ENCODE results near the gene ZNF496. TPM values are rescaled to one million over a fixed set of nuclear protein-coding genes. Genes with fewer than 3 reads are reported as not detected.
A peak's percentile ranks its signal among the peaks of the same experiment; 100 is the strongest.

ZNF496 gene
- total RNA-seq, 1 donor from 2014 or later: 30.3 TPM

DNA sequence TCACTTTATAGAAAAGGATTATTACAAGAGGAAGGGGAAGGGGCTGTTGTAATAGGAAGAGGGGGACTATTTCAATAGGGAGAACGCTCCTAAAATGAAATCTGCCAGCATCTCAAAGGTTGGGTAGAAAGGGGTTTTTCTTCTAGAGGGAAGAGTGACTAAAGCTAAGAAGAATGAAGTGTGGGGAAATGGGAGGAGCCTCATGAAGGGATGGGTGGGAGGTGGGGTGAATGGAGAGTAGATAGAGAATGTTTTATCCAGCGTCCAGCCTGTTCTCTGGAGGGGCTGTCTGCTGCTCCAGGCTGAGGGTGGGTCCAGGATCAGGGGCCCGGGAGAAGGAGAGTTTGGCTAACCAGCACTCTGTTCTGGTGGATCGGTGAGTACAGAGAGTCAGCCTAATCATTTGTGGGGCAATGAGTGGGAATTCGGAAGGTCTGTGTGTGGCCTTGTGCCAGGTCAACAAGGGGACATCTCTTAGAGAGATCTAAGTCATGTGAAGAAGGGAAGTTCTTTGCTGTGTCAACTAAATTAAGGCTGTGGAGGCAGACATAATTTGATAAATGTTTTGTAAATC lies 50.6 kb downstream of the ZNF496 start:
- peaks cover 12% of the 10 kb centered on the region for H3K4me1 Mint-ChIP-seq (ENCODE audit: low read depth, unreplicated experiment)
- H3K27ac ChIP-seq (ENCODE audit: low read depth, low read length): no peak overlapping the region
- no peak for DNase-seq (ENCODE audit: low read depth)
- no peak overlapping the region for H2AFZ ChIP-seq (ENCODE audit: low read depth, low read length)
- H3K27me3 ChIP-seq (ENCODE audit: insufficient read depth, low read length): no peaks in the 10 kb centered on the region
- no peak for TF ChIP-seq EZH2 (IDR thresholded peaks at IDR 0.05; ENCODE audit: insufficient read depth, low read length)
- TF ChIP-seq, protein P1, sequence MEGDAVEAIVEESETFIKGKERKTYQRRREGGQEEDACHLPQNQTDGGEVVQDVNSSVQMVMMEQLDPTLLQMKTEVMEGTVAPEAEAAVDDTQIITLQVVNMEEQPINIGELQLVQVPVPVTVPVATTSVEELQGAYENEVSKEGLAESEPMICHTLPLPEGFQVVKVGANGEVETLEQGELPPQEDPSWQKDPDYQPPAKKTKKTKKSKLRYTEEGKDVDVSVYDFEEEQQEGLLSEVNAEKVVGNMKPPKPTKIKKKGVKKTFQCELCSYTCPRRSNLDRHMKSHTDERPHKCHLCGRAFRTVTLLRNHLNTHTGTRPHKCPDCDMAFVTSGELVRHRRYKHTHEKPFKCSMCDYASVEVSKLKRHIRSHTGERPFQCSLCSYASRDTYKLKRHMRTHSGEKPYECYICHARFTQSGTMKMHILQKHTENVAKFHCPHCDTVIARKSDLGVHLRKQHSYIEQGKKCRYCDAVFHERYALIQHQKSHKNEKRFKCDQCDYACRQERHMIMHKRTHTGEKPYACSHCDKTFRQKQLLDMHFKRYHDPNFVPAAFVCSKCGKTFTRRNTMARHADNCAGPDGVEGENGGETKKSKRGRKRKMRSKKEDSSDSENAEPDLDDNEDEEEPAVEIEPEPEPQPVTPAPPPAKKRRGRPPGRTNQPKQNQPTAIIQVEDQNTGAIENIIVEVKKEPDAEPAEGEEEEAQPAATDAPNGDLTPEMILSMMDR (IDR thresholded peaks at IDR 0.05; ENCODE audit: insufficient read depth, low read depth, low read length): no peak
- H3K4me3 Mint-ChIP-seq (ENCODE audit: unreplicated experiment): peak overlapping the region; percentile 64
- H3K36me3 Mint-ChIP-seq (ENCODE audit: low read depth, unreplicated experiment): no peaks in the 10 kb centered on the region
- no peak for FAIRE-seq
- no peaks in the 10 kb centered on the region for H3K36me3 ChIP-seq (ENCODE audit: insufficient read depth, low read length)
- H3K27me3 Mint-ChIP-seq (ENCODE audit: low read depth, unreplicated experiment): peaks cover 4% of the 10 kb centered on the region
- no peaks in the 10 kb centered on the region for H4K20me1 ChIP-seq (ENCODE audit: insufficient read depth, low read length)
- no peaks in the 10 kb centered on the region for H3K79me2 ChIP-seq (ENCODE audit: insufficient read depth, low read length)
- H3K9ac ChIP-seq (ENCODE audit: low read length): no peak overlapping the region
- peaks cover 9% of the 10 kb centered on the region for H3K9me3 Mint-ChIP-seq (ENCODE audit: unreplicated experiment)
- no peaks in the 10 kb centered on the region for H3K4me1 ChIP-seq (ENCODE audit: insufficient read depth, low read length)
- H3K4me3 ChIP-seq (ENCODE audit: insufficient read depth, low read depth, low read length): no peak overlapping the region
- H3K27ac Mint-ChIP-seq (ENCODE audit: unreplicated experiment): peak overlapping the region; percentile 81
- H3K9me3 ChIP-seq (ENCODE audit: insufficient read depth, low read depth, low read length): no peaks in the 10 kb centered on the region
- peak overlapping the region; percentile 2 for H3K4me2 ChIP-seq (ENCODE audit: low read length)

DNA sequence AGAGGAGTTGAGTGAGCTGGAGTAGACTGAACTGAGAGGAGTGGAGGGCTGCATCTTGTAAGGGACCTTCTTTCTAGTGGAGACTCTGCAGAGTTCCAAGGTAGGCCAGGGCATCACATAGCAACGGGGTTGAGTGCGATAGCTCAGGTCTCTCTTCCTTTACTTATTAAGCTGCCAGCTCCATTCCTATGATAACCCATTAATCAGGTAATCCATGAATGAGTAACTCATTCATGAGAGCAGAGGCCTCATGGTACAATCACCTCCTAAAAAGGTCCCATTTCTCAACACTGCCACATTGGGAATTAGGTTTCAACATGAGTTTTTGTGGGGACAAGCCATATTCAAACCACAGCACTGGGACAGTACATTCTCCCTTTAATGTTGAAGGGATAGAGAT lies 54.5 kb downstream of the ZNF496 start:
- Mint-ChIP-seq H3K36me3 (ENCODE audit: low read depth, unreplicated experiment) (no peaks in the 10 kb centered on the region), H3K27me3 (ENCODE audit: low read depth, unreplicated experiment) (no peaks in the 10 kb centered on the region), H3K9me3 (ENCODE audit: unreplicated experiment) (peaks cover 2% of the 10 kb centered on the region), H3K27ac (ENCODE audit: unreplicated experiment) (no peak overlapping the region), H3K4me1 (ENCODE audit: low read depth, unreplicated experiment) (peaks cover 12% of the 10 kb centered on the region), H3K4me3 (ENCODE audit: unreplicated experiment) (no peak overlapping the region)
- TF ChIP-seq, protein P1 (IDR thresholded peaks at IDR 0.05; ENCODE audit: insufficient read depth, low read depth, low read length): no peak
- TF ChIP-seq EZH2 (IDR thresholded peaks at IDR 0.05; ENCODE audit: insufficient read depth, low read length): no peak
- H3K36me3 ChIP-seq (ENCODE audit: insufficient read depth, low read length): no peaks in the 10 kb centered on the region
- H3K4me2 ChIP-seq (ENCODE audit: low read length): no peak overlapping the region
- H3K27me3 ChIP-seq (ENCODE audit: insufficient read depth, low read length): no peaks in the 10 kb centered on the region
- H3K4me1 ChIP-seq (ENCODE audit: insufficient read depth, low read length): no peaks in the 10 kb centered on the region
- no peaks in the 10 kb centered on the region for H3K79me2 ChIP-seq (ENCODE audit: insufficient read depth, low read length)
- FAIRE-seq: peak; percentile 17
- no peak overlapping the region for H3K4me3 ChIP-seq (ENCODE audit: insufficient read depth, low read depth, low read length)
- no peak overlapping the region for H2AFZ ChIP-seq (ENCODE audit: low read depth, low read length)
- no peak overlapping the region for H3K27ac ChIP-seq (ENCODE audit: low read depth, low read length)
- H3K9ac ChIP-seq (ENCODE audit: low read length): no peak overlapping the region
- no peaks in the 10 kb centered on the region for H4K20me1 ChIP-seq (ENCODE audit: insufficient read depth, low read length)
- no peaks in the 10 kb centered on the region for H3K9me3 ChIP-seq (ENCODE audit: insufficient read depth, low read depth, low read length)
- DNase-seq (ENCODE audit: low read depth): no peak

- Mint-ChIP-seq H3K9me3 (ENCODE audit: unreplicated experiment) (peaks cover 11% of the 10 kb centered on the region), H3K4me3 (ENCODE audit: unreplicated experiment) (no peak overlapping the region), H3K4me1 (ENCODE audit: low read depth, unreplicated experiment) (no peaks in the 10 kb centered on the region), H3K27me3 (ENCODE audit: low read depth, unreplicated experiment) (no peaks in the 10 kb centered on the region), H3K27ac (ENCODE audit: unreplicated experiment) (no peak overlapping the region), H3K36me3 (ENCODE audit: low read depth, unreplicated experiment) (no peaks in the 10 kb centered on the region)
- Histone ChIP-seq H3K27me3 (ENCODE audit: insufficient read depth, low read length) (no peaks in the 10 kb centered on the region), H2AFZ (ENCODE audit: low read depth, low read length) (no peak overlapping the region), H3K4me3 (ENCODE audit: insufficient read depth, low read depth, low read length) (no peak overlapping the region), H3K4me2 (ENCODE audit: low read length) (no peak overlapping the region), H3K27ac (ENCODE audit: low read depth, low read length) (no peak overlapping the region), H3K4me1 (ENCODE audit: insufficient read depth, low read length) (no peaks in the 10 kb centered on the region), H3K9ac (ENCODE audit: low read length) (no peak overlapping the region), H4K20me1 (ENCODE audit: insufficient read depth, low read length) (no peaks in the 10 kb centered on the region), H3K79me2 (ENCODE audit: insufficient read depth, low read length) (no peaks in the 10 kb centered on the region), H3K9me3 (ENCODE audit: insufficient read depth, low read depth, low read length) (no peaks in the 10 kb centered on the region), H3K36me3 (ENCODE audit: insufficient read depth, low read length) (no peaks in the 10 kb centered on the region)
- TF ChIP-seq, protein P1 (IDR thresholded peaks at IDR 0.05; ENCODE audit: insufficient read depth, low read depth, low read length): no peak
- no peak for TF ChIP-seq EZH2 (IDR thresholded peaks at IDR 0.05; ENCODE audit: insufficient read depth, low read length)
- FAIRE-seq (no peak), DNase-seq (ENCODE audit: low read depth) (no peak)
These were observed 56.9 kb downstream of the ZNF496 start for GRCh38 chr1:247274605-247275256.
